Activated CD4-positive, alpha-beta T cell treated with anti-CD3 and anti-CD28 coated beads, Interleukin-2, amount 50 U/mL, for 4 hours (primary cell): ENCODE measurements around the gene TMEFF1.

Source experiments
- DNase-seq, 2 experiments: peaks; one replicate each; pipeline ENCODE4 v3.0.0-alpha.2; 2020

TMEFF1 gene

GRCh38 chr9:100619665-100620064 lies 146.7 kb downstream of the TMEFF1 start:
- DNase-seq: no peak

GRCh38 chr9:100623969-100624368 lies 151.0 kb downstream of the TMEFF1 start:
- DNase-seq: no peak

- no peak for DNase-seq
These were observed 154.0 kb downstream of the TMEFF1 start for GRCh38 chr9:100626949-100627348.
